Ramos (cell line): ENCODE data around the gene E2F6.

ENCODE experiments used
- in situ Hi-C: fragments of 300-500 bp; cut with MboI; formaldehyde crosslinking; loops from one replicate; pipeline ENCODE4 v1.14.3; 2022; ENCODE audit warnings: low sequenced_read_pairs; ENCODE audit not compliant: unreplicated experiment

Gene E2F6

GRCh38 chr2:11494310-11494709, 28.3 kb upstream of the E2F6 start:
- in situ Hi-C loops = loop anchor here (25.0 kb wide), 1 partner anchor 293 kb away; no protein-coding TSS in a partner anchor

GRCh38 chr2:11493282-11493681, 27.3 kb upstream of the E2F6 start:
- in situ Hi-C loops = loop anchor here (25.0 kb wide), 1 partner anchor 294 kb away; no protein-coding TSS in a partner anchor

GRCh38 chr2:11492720-11493119, 26.8 kb upstream of the E2F6 start:
- in situ Hi-C loops = loop anchor here (25.0 kb wide), 1 partner anchor 295 kb away; no protein-coding TSS in a partner anchor

DNA sequence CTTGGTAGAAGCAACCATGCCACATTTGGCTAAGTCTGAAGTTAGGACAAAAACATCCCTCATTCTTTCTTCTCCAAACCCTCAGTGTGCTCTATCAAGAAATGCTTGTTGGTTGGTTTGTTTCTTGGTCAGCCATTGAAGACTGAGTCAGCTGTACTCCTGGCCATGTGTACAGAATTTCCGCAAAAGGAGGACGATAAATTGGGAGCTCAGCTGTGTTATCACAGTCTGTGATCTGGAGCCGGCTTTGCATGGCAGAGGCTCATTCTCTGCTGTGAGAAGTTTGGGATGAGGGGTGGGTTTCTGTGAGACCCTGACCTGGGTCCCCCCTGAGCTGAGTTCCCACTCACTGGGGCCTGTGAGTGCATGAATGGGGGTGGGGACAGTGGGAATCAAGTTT, 26.3 kb upstream of the E2F6 start:
- in situ Hi-C loops = loop anchor here (25.0 kb wide), 1 partner anchor 295 kb away; no protein-coding TSS in a partner anchor

DNA sequence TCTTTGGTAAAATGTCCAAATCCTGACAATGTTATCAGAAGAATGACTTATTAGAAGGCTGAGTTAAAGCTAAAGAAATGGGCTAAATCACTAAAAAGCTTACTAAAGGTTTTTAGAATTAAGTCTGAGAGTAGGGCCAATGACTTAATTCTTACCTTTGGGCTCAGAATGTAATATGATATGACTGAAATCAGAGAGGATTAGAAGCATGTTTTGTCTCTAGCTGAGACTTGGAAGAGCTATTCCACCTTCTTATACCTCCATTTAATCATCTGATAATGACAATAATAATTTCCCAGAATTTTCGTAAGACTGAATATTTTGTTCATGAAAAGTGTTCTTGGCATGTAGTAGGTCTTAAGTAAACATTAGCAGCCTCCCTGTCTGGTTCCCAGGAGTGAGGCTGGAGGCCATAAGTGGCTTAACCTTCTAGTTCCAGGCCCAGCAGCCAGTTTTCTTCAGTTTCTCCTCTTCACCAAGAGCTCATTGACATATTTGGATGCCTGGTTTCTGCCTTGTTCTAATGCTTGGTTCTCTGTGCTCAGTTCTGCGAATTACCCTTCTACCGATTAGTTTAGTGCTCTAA, 25.5 kb upstream of the E2F6 start:
- in situ Hi-C loops = loop anchor here (25.0 kb wide), 1 partner anchor 296 kb away; no protein-coding TSS in a partner anchor

- in situ Hi-C loops = loop anchor here (25.0 kb wide), 1 partner anchor 297 kb away; no protein-coding TSS in a partner anchor
Measured at GRCh38 chr2:11490194-11490593, 24.2 kb upstream of the E2F6 start.

GRCh38 chr2:11488809-11489208, 22.8 kb upstream of the E2F6 start:
- in situ Hi-C loops = loop anchor here (25.0 kb wide), 1 partner anchor 298 kb away; no protein-coding TSS in a partner anchor

DNA sequence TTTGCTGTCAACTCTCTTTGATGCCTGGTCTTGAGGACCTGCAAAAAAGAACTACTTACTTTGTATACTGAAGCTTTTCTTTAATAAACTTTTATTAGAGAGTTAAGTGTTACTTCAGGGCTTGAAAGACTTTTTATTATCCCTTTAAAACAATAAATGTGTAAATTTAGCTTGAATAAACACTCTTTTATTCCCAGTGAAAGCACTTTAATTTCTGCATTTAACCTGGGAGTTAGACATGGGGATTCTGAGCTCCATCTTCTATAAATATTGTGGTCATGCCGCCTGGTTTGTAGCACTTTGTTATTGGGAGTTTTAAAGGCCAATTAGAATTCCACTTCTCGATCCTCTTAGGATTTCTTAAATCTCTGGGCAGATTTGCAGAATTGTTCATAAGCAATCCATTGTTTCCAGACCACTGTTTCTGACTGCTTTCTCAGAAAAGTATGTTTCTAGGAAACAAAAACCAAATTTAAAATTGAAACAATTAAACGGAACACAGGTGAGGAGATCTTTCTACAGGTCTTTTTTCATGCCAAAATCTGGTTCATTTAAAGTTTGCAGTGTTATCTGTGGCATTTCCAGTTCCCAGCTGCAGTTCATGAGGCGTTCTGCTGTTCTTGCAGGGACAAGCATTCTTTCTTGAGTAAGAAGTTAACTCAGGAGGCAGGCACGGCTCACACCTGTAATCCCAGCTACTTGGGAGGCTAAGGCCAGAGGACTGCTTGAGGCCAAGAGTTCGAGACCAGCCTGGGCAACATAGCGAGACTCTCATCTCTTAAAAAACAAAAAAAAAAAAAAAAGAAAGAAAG, 18.1 kb upstream of the E2F6 start:
- in situ Hi-C loops = loop anchor here (25.0 kb wide), 1 partner anchor 303 kb away; no protein-coding TSS in a partner anchor

GRCh38 chr2:11482473-11483035, 16.6 kb upstream of the E2F6 start:
- in situ Hi-C loops = loop anchor here (25.0 kb wide), 1 partner anchor 305 kb away; no protein-coding TSS in a partner anchor

- in situ Hi-C loops = loop anchor here (25.0 kb wide), 1 partner anchor 305 kb away; no protein-coding TSS in a partner anchor
Measured at GRCh38 chr2:11481789-11482472, 16.0 kb upstream of the E2F6 start.

GRCh38 chr2:11481426-11481788, 15.4 kb upstream of the E2F6 start:
- in situ Hi-C loops = loop anchor here (25.0 kb wide), 1 partner anchor 306 kb away; no protein-coding TSS in a partner anchor

DNA sequence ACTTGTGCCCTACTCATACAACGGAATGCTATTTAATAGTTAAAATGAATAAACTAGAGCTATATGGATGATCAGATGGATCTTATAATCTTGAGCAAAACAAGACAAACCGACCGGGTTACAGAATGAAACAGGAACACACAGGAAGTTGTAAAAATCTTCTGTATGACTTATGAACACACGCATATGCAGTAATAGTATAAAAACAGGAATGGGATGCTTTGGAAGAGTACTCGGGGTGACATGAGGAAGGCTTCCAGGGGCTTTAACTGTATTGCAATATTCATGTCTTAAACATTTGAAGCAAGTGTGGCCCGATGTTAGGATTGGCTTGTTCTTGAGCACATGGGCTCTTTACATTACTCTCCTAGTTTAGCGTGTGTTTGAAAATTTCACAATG, 14.9 kb upstream of the E2F6 start:
- in situ Hi-C loops = loop anchor here (25.0 kb wide), 1 partner anchor 306 kb away; no protein-coding TSS in a partner anchor

GRCh38 chr2:11480406-11480805, 14.4 kb upstream of the E2F6 start:
- in situ Hi-C loops = loop anchor here (25.0 kb wide), 1 partner anchor 307 kb away; no protein-coding TSS in a partner anchor

- in situ Hi-C loops = loop anchor here (5.0 to 25.0 kb wide), 2 partner anchors 103 to 308 kb away; no protein-coding TSS in a partner anchor
Measured at GRCh38 chr2:11478899-11479605, 13.1 kb upstream of the E2F6 start.

DNA sequence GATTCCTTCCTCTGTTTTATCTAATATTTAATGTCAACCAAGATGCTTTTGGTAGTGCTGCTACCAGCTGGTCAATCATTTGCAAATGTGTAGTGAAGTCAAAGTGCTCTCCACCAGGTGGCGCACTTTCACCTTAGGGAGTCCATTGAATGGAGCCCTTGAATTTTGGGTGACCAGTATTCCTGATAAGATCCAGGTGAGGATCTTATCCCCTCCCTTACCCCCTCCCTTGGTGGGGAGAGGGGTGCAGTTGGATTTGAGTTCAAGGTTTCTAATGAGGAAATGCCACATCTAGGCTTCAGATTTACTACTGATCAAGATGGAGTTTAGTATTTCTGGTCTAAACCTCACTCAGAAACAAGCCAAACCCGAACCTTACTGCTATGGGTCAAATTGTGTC, 12.0 kb upstream of the E2F6 start:
- in situ Hi-C loops = loop anchor here (5.0 to 25.0 kb wide), 2 partner anchors 104 to 309 kb away; no protein-coding TSS in a partner anchor

GRCh38 chr2:11473659-11474433, 7.9 kb upstream of the E2F6 start:
- in situ Hi-C loops = no loop called here

DNA sequence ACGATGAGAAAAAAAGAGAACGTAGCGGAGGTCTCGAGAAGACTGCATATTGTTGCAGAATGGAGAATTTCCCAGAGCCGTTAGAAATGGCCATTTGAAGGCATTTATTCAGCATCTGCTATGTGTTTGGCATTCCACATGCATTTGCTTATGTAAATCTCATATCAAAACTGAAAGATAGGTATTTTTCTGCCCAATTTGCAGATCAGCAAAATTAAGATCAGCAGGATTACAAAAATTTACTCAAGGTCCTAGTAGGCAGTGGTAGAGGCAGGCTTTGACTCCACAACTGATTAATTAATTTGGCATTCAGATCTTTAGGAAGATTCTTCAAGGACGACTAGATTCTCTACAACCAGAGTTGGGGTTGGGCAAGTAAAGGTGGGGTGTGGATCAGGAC, 1.8 kb upstream of the E2F6 start:
- in situ Hi-C loops = no loop called here

DNA sequence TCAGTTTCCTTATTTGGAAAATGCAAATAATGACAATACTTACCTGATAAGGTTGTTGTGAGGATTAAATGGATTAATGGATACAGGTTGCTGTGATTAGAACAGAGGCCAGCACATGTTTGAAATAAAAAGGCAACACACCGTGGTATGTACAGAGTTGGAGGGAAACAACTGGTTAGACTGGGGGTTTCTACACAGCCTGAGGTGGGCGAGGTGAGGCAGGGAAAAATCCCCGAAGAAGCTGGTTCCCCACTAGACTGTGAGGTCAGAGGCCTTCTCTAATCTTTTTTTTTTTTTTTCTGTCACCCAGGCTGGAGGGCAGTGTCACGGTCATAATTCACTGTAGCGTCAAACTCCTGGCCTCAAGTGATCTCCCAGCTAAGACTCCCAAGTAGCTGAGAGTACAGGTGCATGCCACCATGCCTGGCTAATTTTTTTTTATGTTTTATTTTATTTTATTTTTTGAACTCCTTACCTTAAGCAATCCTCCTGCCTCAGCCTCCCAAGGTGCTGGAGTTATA, 1.2 kb upstream of the E2F6 start:
- in situ Hi-C loops = no loop called here
